Common myeloid progenitor, CD34-positive (primary cell): ENCODE measurements around the gene RAD51D.
A peak's percentile ranks its signal among the peaks of the same experiment; 100 is the strongest.

Experiments
- CTCF ChIA-PET: fragments of 350-600 bp; sonication (Branson Sonifier 250); formaldehyde crosslinking; loops from one replicate; lab custom pipeline; 2021; ENCODE audit warnings: antibody characterized with exemption; lab: Charles Lee
- POLR2A ChIA-PET: fragments of 350-600 bp; sonication (Branson Sonifier 250); formaldehyde crosslinking; loops from one replicate; lab custom pipeline; 2021; ENCODE audit warnings: antibody characterized with exemption; lab: Charles Lee
- DNase-seq, 3 donors: peaks; one replicate each; pipeline versions ENCODE4 v3.0.0 to v3.0.0-alpha.2; 2013
- H3K27ac ChIP-seq, 2 experiments: 1 replicate in 1 of 2; 2 replicates in 1 of 2; pipeline ENCODE4 v1.7.0; 2013; ENCODE audit warnings: inconsistent platforms in 2 of 2, low read length in 2 of 2, mild to moderate bottlenecking in 2 of 2, low read depth in 1 of 2, moderate library complexity in 1 of 2; ENCODE audit not compliant: severe bottlenecking in 2 of 2, insufficient read depth in 1 of 2, poor library complexity in 1 of 2
- H3K27me3 ChIP-seq, 5 experiments: replicated peaks in 2 of 5; 1 replicate in 3 of 5; 2 replicates in 2 of 5; pipeline versions ENCODE4 v1.6.1 to v1.7.0; 2013; ENCODE audit warnings: low read length in 4 of 5, mild to moderate bottlenecking in 2 of 5, moderate library complexity in 2 of 5, inconsistent platforms in 1 of 5; ENCODE audit not compliant: insufficient read depth in 5 of 5, control insufficient read depth in 4 of 5
- H3K36me3 ChIP-seq, 4 experiments: 1 replicate in 2 of 4; 2 replicates in 2 of 4; pipeline versions ENCODE4 v1.6.1 to v1.7.0; 2013; ENCODE audit warnings: low read length in 3 of 4, control low read depth in 1 of 4, mild to moderate bottlenecking in 1 of 4; ENCODE audit not compliant: control insufficient read depth in 4 of 4, insufficient read depth in 4 of 4
- H3K4me1 ChIP-seq, 4 experiments: 1 replicate in 3 of 4; 2 replicates in 1 of 4; pipeline versions ENCODE4 v1.6.1 to v1.7.1; 2013; ENCODE audit warnings: low read length in 3 of 4, mild to moderate bottlenecking in 3 of 4, control low read depth in 1 of 4, inconsistent platforms in 1 of 4, moderate library complexity in 1 of 4; ENCODE audit not compliant: control insufficient read depth in 4 of 4, insufficient read depth in 4 of 4; ENCODE audit errors: control extremely low read depth in 1 of 4
- H3K4me3 ChIP-seq, 7 experiments: 1 replicate in 4 of 7; 2 replicates in 3 of 7; pipeline versions ENCODE4 v1.5.1 to v1.7.0; 2013; ENCODE audit warnings: mild to moderate bottlenecking in 7 of 7, low read length in 6 of 7, moderate library complexity in 6 of 7, inconsistent platforms in 2 of 7, low read depth in 2 of 7, control low read depth in 1 of 7; ENCODE audit not compliant: insufficient read depth in 4 of 7, control insufficient read depth in 1 of 7; ENCODE audit errors: extremely low read depth in 1 of 7
- H3K9me3 ChIP-seq, 5 experiments: 1 replicate in 4 of 5; 2 replicates in 1 of 5; pipeline versions ENCODE4 v1.6.1 to v1.7.1; 2013; ENCODE audit warnings: low read length in 4 of 5, mild to moderate bottlenecking in 2 of 5, inconsistent platforms in 1 of 5, low read depth in 1 of 5, moderate library complexity in 1 of 5; ENCODE audit not compliant: control insufficient read depth in 4 of 5, insufficient read depth in 2 of 5; ENCODE audit errors: control extremely low read depth in 1 of 5
- WGBS: methylation state at CpG from one replicate; pipeline ENCODE4 v1.1.5; 2013; ENCODE audit not compliant: insufficient coverage; 5-methylcytosine and 5-hydroxymethylcytosine counted together

Gene RAD51D

GRCh38 chr17:35064516-35065215 lies 55.0 kb downstream of the RAD51D start:
- Histone ChIP-seq H3K27ac (peak overlapping the region; percentile 77 to 88), H3K9me3 (no peaks in the 10 kb centered on the region), H3K4me1 (peaks cover 17 to 61% (median 25%) of the 10 kb centered on the region in 4 experiments), H3K27me3 (no peaks in the 10 kb centered on the region), H3K4me3 (no peak overlapping the region), H3K36me3 (peaks cover 0 to 10% (median 4%) of the 10 kb centered on the region in 4 experiments)
- peak in 1 of 3 donors; percentile 52 for DNase-seq
- WGBS: no CpG with 5 or more reads among the region's 3 CpGs
- ChIA-PET CTCF (interaction anchor here (1.1 to 4.0 kb wide), 14 partner anchors 11 to 68 kb away, joined by 3 to 16 read pairs (median 4); no protein-coding TSS in a partner anchor), POLR2A (interaction anchor here (0.7 to 1.3 kb wide), 8 partner anchors 10 to 205 kb away, joined by 3 to 9 read pairs (median 3); no protein-coding TSS in a partner anchor)

- 0% methylated on average over 6 of the region's 6 CpGs for WGBS
- H3K27ac ChIP-seq: peak within 1 kb of the TSS; percentile 77 to 88
- peak; percentile 97 to 99 (median 98) for DNase-seq
- H3K36me3 ChIP-seq: peaks cover 0 to 13% (median 6%) of the 10 kb centered on the region in 4 experiments
- H3K27me3 ChIP-seq: no peaks in the 10 kb centered on the region
- CTCF ChIA-PET: interaction anchor here (0.9 to 4.0 kb wide), 16 partner anchors 10 to 73 kb away, joined by 3 to 16 read pairs (median 4); no protein-coding TSS in a partner anchor
- POLR2A ChIA-PET: interaction anchor here (0.7 to 1.9 kb wide), 9 partner anchors 10 to 54 kb away, joined by 3 to 7 read pairs (median 3); no protein-coding TSS in a partner anchor
- H3K4me1 ChIP-seq: peaks cover 17 to 53% (median 25%) of the 10 kb centered on the region in 4 experiments
- peak within 1 kb of the TSS in 6 of 7 experiments; percentile 38 to 74 (median 54) for H3K4me3 ChIP-seq
- H3K9me3 ChIP-seq: no peaks in the 10 kb centered on the region
These were observed 56.0 kb downstream of the RAD51D start, which contains the start of gene RFFL for GRCh38 chr17:35063514-35064223. TSS of gene RFFL (minus strand) at chr17:35063707. CDS start at chr17:35026553, 37,154 bp downstream.

- POLR2A ChIA-PET: interaction anchor here (1.9 kb wide), 1 partner anchor 40 kb away, joined by 7 read pairs; no protein-coding TSS in a partner anchor
- no peak overlapping the region for H3K27ac ChIP-seq
- CTCF ChIA-PET: interaction anchor here (1.1 to 2.3 kb wide), 7 partner anchors 8 to 72 kb away, joined by 3 to 15 read pairs (median 3); no protein-coding TSS in a partner anchor
These were observed 57.4 kb downstream of the RAD51D start for GRCh38 chr17:35062308-35062707.

DNA sequence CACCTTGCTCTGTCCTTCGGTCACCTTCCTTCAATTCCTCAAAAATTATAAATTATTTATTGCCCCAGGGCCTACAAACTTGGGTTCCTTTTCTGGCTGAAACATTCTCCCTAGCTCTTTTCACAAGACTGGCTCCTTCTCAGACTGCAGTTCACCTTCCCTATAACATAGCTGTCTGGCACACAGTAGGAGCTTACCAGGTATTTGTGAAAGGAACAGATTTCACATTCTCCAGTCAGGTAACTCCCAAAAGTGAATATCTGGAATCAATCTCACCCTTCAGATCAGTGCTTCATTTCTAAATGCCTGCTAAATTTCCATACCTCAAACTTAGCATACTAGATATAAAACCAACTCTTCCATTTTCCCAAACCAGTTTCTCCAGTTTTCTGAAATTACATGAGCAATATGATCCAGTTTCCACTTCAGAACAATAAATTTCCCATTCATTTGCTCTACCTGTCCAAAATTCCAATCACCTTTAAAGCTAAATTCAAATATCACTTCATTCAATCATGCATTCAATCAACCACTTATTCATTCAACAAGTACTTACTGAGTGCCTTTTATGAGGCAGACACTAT lies 62.2 kb downstream of the RAD51D start:
- Histone ChIP-seq H3K36me3 (peaks cover 0 to 10% (median 6%) of the 10 kb centered on the region in 4 experiments), H3K4me1 (peaks cover 6 to 13% (median 9%) of the 10 kb centered on the region in 4 experiments), H3K27ac (no peak overlapping the region), H3K27me3 (no peaks in the 10 kb centered on the region), H3K4me3 (no peak overlapping the region), H3K9me3 (no peaks in the 10 kb centered on the region)
- DNase-seq: no peak
- ChIA-PET CTCF (interaction anchor here (1.4 kb wide), 1 partner anchor 32 kb away, joined by 4 read pairs; no protein-coding TSS in a partner anchor), POLR2A (no interaction called here)
- 100% methylated on average over 1 of the region's 1 CpG for WGBS

More at GRCh38 chr17:35062308-35062707, 57.4 kb downstream of the RAD51D start:
- Histone ChIP-seq H3K27me3 (no peaks in the 10 kb centered on the region), H3K4me1 (peaks cover 15 to 46% (median 25%) of the 10 kb centered on the region in 4 experiments), H3K36me3 (peaks cover 0 to 13% (median 6%) of the 10 kb centered on the region in 4 experiments), H3K9me3 (no peaks in the 10 kb centered on the region), H3K4me3 (no peak overlapping the region)
- WGBS: 100% methylated on average over 3 of the region's 3 CpGs
- no peak for DNase-seq

- peaks cover 0 to 7% (median 3%) of the 10 kb centered on the region in 4 experiments for H3K36me3 ChIP-seq
- no peaks in the 10 kb centered on the region for H3K9me3 ChIP-seq
- H3K27ac ChIP-seq: no peak overlapping the region
- no peaks in the 10 kb centered on the region for H3K27me3 ChIP-seq
- 96% methylated on average over 3 of the region's 3 CpGs for WGBS
- peaks cover 20 to 26% (median 23%) of the 10 kb centered on the region in 4 experiments for H3K4me1 ChIP-seq
- CTCF ChIA-PET: interaction anchor here (1.4 to 3.4 kb wide), 2 partner anchors 8 to 9 kb away, joined by 3 to 15 read pairs; partner anchors contain the start of gene RFFL
- POLR2A ChIA-PET: no interaction called here
- no peak for DNase-seq
- no peak overlapping the region for H3K4me3 ChIP-seq
These were observed 63.6 kb downstream of the RAD51D start for GRCh38 chr17:35056013-35056412.

DNA sequence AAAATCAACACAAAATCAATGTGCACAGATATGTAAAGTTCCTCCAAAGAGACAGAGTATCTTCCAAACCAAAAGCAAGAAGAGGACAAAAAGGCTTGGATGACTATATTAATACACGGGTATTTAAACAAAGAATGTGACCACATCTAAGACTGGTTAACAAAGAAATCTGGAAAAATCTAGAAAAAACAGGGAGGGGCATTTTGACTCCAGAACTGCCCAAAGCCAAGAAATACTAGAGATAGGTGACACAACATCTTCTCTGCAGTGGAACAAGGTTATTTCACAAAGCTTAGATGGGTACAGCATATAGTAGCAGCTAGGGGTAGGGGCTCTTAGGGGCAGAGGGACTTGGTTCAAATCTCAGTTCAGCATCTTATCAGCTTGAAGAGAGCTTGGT lies 66.5 kb downstream of the RAD51D start:
- POLR2A ChIA-PET: interaction anchor here (0.9 kb wide), 1 partner anchor 11 kb away, joined by 3 read pairs; no protein-coding TSS in a partner anchor
- no peaks in the 10 kb centered on the region for H3K9me3 ChIP-seq
- peaks cover 32 to 37% (median 34%) of the 10 kb centered on the region in 4 experiments for H3K4me1 ChIP-seq
- no peak for DNase-seq
- H3K36me3 ChIP-seq: peaks cover 0 to 4% (median 0%) of the 10 kb centered on the region in 4 experiments
- H3K4me3 ChIP-seq: no peak overlapping the region
- H3K27ac ChIP-seq: no peak overlapping the region
- WGBS: 100% methylated on average over 1 of the region's 1 CpG
- CTCF ChIA-PET: interaction anchor here (0.6 to 3.4 kb wide), 9 partner anchors 10 to 90 kb away, joined by 3 to 15 read pairs (median 4); partner anchors contain the start of gene RFFL
- no peaks in the 10 kb centered on the region for H3K27me3 ChIP-seq
